ENCODE data around the gene FAM98A. TPM values are rescaled to one million over a fixed set of nuclear protein-coding genes. Genes with fewer than 3 reads are reported as not detected.

Gene FAM98A
- polyA plus RNA-seq, 1 of the 3 experiments (the other 2 are of a cell fraction), result 231 TPM

GRCh38 chr2:33632831-33633230 lies 33.7 kb upstream of the FAM98A start:
- H3K9me2 ChIP-seq, result no peaks in the 10 kb centered on the region
- no peaks in the 10 kb centered on the region for H3K9me3 ChIP-seq
- TF ChIP-seq TAF1 (IDR thresholded peaks at IDR 0.05; ENCODE audit: borderline replicate concordance, low read depth, low read length) (no peak), USF2 (IDR thresholded peaks at IDR 0.05; ENCODE audit: borderline replicate concordance, low read depth, low read length) (no peak), CHD2 (IDR thresholded peaks at IDR 0.05; ENCODE audit: low read length, partially characterized antibody) (no peak), NRF1 (IDR thresholded peaks at IDR 0.05; ENCODE audit: low read depth, low read length) (no peak), EP300 (IDR thresholded peaks at IDR 0.05; ENCODE audit: borderline replicate concordance in 1 of 2, low read depth in 1 of 2, low read length in 1 of 2) (no peak), MXI1 (IDR thresholded peaks at IDR 0.05; ENCODE audit: low read depth, low read length) (no peak), CTCF (IDR thresholded peaks at IDR 0.05) (no peak), IRF3 (IDR thresholded peaks at IDR 0.05; ENCODE audit: low read depth, low read length) (no peak), EZH2phosphoT487 (IDR thresholded peaks at IDR 0.05; ENCODE audit: borderline replicate concordance, low read depth) (no peak), FOSL2 (IDR thresholded peaks at IDR 0.05; ENCODE audit: borderline replicate concordance, low read depth) (no peak), NFIC (IDR thresholded peaks at IDR 0.05; ENCODE audit: borderline replicate concordance) (no peak), TEAD4 (IDR thresholded peaks at IDR 0.05; ENCODE audit: borderline replicate concordance, insufficient read depth) (no peak), RFX5 (IDR thresholded peaks at IDR 0.05; ENCODE audit: low read length) (no peak), PBX3 (IDR thresholded peaks at IDR 0.05) (no peak), FOXM1 (IDR thresholded peaks at IDR 0.05; ENCODE audit: low read depth) (no peak), SMC3 (IDR thresholded peaks at IDR 0.05; ENCODE audit: low read depth, low read length) (no peak), GABPA (IDR thresholded peaks at IDR 0.05; ENCODE audit: low read depth) (no peak), MEF2A (IDR thresholded peaks at IDR 0.05; ENCODE audit: borderline replicate concordance, low read depth) (no peak), JUND (IDR thresholded peaks at IDR 0.05) (no peak)
- H3K79me2 ChIP-seq (ENCODE audit: insufficient read depth), result no peaks in the 10 kb centered on the region
- CTCF ChIA-PET, result interaction anchor here (1.1 to 1.2 kb wide), 3 partner anchors 9 to 157 kb away, joined by 3 to 4 read pairs (median 3); partner anchors contain the start of gene RASGRP3
- no peak for DNase-seq
- H3K4me1 ChIP-seq (ENCODE audit: control insufficient read depth in 1 of 2, insufficient read depth in 2 of 2, low read depth in 1 of 2, low read length in 1 of 2), result no peaks in the 10 kb centered on the region
- POLR2A ChIA-PET, result no interaction called here
- H3K4me2 ChIP-seq, result no peak overlapping the region
- H3K36me3 ChIP-seq (replicated peaks in 1 of 2; ENCODE audit: control insufficient read depth in 1 of 2, insufficient read depth in 2 of 2, low read length in 1 of 2), result no peaks in the 10 kb centered on the region
- WGBS (ENCODE audit: low lambda C conversion rate), result 10% methylated on average over 2 of the region's 2 CpGs
- H3K27ac ChIP-seq (ENCODE audit: low read depth in 2 of 2, low read length in 1 of 2), result no peak overlapping the region
- H3F3A ChIP-seq (replicated peaks; ENCODE audit: insufficient read depth), result no peaks in the 10 kb centered on the region
- no peak overlapping the region for H2AFZ ChIP-seq (ENCODE audit: low read depth)
- H4K20me1 ChIP-seq (ENCODE audit: insufficient read depth), result no peaks in the 10 kb centered on the region
- H3K9ac ChIP-seq, result no peak overlapping the region
- peaks cover 4% of the 10 kb centered on the region; the same call in 1 of the 2 replicates for H3K27me3 ChIP-seq (ENCODE audit: insufficient read depth)
- H3K4me3 ChIP-seq (ENCODE audit: low read depth in 2 of 2, low read length in 1 of 2), result no peak overlapping the region

Measured in SK-N-SH (cell line).